A673 (cell line): ENCODE data around the gene LRRC71.

Experiments used
- EZH2 ChIP-seq: fragments of 200-600 bp; sonication (generic); IDR thresholded peaks from 2 replicates; pipeline ENCODE4 v1.6.1; 2017; ENCODE audit warnings: borderline replicate concordance, low read depth, mild to moderate bottlenecking, mixed read lengths, antibody characterized with exemption, low read length; ENCODE audit not compliant: poor library complexity, severe bottlenecking
- TF ChIP-seq, protein P1 (sequence below): fragments of 300-800, 200-600 bp; sonication (generic); conservative IDR thresholded peaks from 2 replicates; pipeline ENCODE4 v1.5.1; 2017; ENCODE audit warnings: low read depth, mild to moderate bottlenecking, antibody characterized with exemption, low read length, moderate library complexity, mixed read lengths

DNA sequence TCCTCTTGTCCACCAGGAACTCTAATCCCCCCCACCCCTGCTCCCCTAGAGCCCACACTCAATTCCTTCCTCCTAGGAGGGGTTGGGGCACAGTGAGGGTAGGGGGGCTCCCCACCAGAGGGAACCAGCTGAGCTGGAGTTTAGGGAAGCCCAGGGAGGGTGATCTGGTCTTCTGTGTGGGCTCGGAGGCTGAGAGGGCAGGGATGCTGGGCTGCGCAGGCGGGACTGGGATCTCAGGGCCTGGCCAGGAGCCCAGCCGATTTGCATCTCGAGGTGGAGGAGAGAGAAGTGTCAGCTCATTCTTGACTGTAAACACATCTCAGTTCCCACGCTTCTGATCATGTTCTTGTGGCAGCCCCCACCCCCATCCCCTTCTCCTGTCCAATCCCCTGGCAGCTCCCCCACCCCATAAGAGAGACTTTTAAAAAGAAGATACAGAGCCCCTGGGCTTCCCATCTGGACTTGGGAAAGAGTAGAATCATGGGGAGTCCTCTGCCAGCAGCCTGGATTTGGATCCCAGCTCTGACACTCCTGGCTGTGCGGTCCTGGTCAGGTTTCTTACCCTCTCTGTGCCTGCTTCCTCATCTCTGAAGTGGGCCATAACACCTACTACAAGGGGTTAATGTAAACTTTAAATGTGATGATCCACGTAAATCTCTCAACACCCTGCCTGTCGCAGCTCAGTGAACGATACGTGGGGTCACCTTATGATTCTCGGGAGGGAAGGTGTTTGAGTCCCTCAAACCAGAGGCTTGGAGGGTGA, 20.3 kb upstream of the LRRC71 start:
- TF ChIP-seq, protein P1, sequence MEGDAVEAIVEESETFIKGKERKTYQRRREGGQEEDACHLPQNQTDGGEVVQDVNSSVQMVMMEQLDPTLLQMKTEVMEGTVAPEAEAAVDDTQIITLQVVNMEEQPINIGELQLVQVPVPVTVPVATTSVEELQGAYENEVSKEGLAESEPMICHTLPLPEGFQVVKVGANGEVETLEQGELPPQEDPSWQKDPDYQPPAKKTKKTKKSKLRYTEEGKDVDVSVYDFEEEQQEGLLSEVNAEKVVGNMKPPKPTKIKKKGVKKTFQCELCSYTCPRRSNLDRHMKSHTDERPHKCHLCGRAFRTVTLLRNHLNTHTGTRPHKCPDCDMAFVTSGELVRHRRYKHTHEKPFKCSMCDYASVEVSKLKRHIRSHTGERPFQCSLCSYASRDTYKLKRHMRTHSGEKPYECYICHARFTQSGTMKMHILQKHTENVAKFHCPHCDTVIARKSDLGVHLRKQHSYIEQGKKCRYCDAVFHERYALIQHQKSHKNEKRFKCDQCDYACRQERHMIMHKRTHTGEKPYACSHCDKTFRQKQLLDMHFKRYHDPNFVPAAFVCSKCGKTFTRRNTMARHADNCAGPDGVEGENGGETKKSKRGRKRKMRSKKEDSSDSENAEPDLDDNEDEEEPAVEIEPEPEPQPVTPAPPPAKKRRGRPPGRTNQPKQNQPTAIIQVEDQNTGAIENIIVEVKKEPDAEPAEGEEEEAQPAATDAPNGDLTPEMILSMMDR = no peak
- TF ChIP-seq EZH2 = no peak
